GM12878 (cell line): ENCODE measurements around the gene AGPAT4. TPM values are rescaled to one million over a fixed set of nuclear protein-coding genes. Genes with fewer than 3 reads are reported as not detected.

Experiments
- ATAC-seq: fragments of 200-7000 bp; cut with Tn5 transposase; 3 replicates; pipeline ENCODE4 v1.9.1; 2020; ENCODE audit warnings: mild to moderate bottlenecking, moderate library complexity
- BruUV-seq: library from RNA; stranded (reverse); fragments of 400-500 nt; replicated peaks from 2 replicates; lab custom pipeline; 2021; lab: Mats Ljungman, UMichigan
- CTCF ChIA-PET: fragments of 300-600 bp; sonication (Branson Sonifier 250); formaldehyde crosslinking; extraction: SDS; loops from one replicate; lab custom pipeline; 2021; ENCODE audit warnings: inconsistent platforms; lab: Yijun Ruan, JAX
- POLR2A ChIA-PET: fragments of 350-600 bp; formaldehyde crosslinking; extraction: SDS; loops from one replicate; lab custom pipeline; 2021; ENCODE audit warnings: inconsistent platforms; lab: Charles Lee
- RAD21 ChIA-PET: fragments of 300-600 bp; sonication (Branson Sonifier 250); formaldehyde crosslinking; loops from one replicate; lab custom pipeline; 2023; ENCODE audit warnings: antibody characterized with exemption; ENCODE audit not compliant: unreplicated experiment; lab: Charles Lee
- SMC1A ChIA-PET: fragments of 300-600 bp; sonication (Branson Sonifier 250); formaldehyde crosslinking; loops from one replicate; lab custom pipeline; 2023; ENCODE audit not compliant: unreplicated experiment, uncharacterized antibody; lab: Charles Lee
- DNase-seq: peaks from one replicate; pipeline ENCODE4 v3.0.0-alpha.2; 2011; ENCODE audit warnings: low read depth, low spot score
- FAIRE-seq: peaks from 3 replicates; lab custom pipeline; 2011; peaks lifted over from hg19 to GRCh38; lab: Jason Lieb, UNC
- H2AFZ ChIP-seq: 2 replicates; pipeline ENCODE4 v1.6.0; 2011; ENCODE audit warnings: low read depth, low read length, control low read depth; ENCODE audit not compliant: control insufficient read depth
- H3K27ac ChIP-seq: 2 replicates; pipeline ENCODE4 v1.5.1; 2011; ENCODE audit warnings: control low read depth; ENCODE audit not compliant: control insufficient read depth, insufficient read depth
- H3K27me3 ChIP-seq, 2 experiments: replicated peaks in 1 of 2; 2 replicates each; pipeline versions ENCODE4 v1.6.0 to v1.6.1; 2011; ENCODE audit warnings: low read length in 1 of 2; ENCODE audit not compliant: control insufficient read depth in 2 of 2, insufficient read depth in 2 of 2
- H3K36me3 ChIP-seq, 2 experiments: 2 replicates each; pipeline ENCODE4 v1.5.1; 2011; ENCODE audit warnings: low read length in 1 of 2; ENCODE audit not compliant: control insufficient read depth in 2 of 2, insufficient read depth in 2 of 2
- H3K4me1 ChIP-seq: 2 replicates; pipeline ENCODE4 v1.6.1; 2011; ENCODE audit warnings: mild to moderate bottlenecking, low read length, moderate library complexity, mixed read lengths; ENCODE audit not compliant: control insufficient read depth, insufficient read depth
- H3K4me2 ChIP-seq: 2 replicates; pipeline ENCODE4 v1.6.0; 2011; ENCODE audit warnings: control low read depth; ENCODE audit not compliant: control insufficient read depth, insufficient read depth
- H3K4me3 ChIP-seq: fragments of 200-600 bp; sonication (generic); 2 replicates; pipeline ENCODE4 v1.5.1; 2016
- H3K79me2 ChIP-seq: 2 replicates; pipeline ENCODE4 v1.6.0; 2011; ENCODE audit warnings: low read length; ENCODE audit not compliant: control insufficient read depth, insufficient read depth
- H3K9ac ChIP-seq: 2 replicates; pipeline ENCODE4 v1.8.0; 2011; ENCODE audit warnings: low read length, control low read depth, mixed read lengths; ENCODE audit not compliant: control insufficient read depth, insufficient read depth
- H3K9me3 ChIP-seq: replicated peaks from 3 replicates; pipeline ENCODE4 v1.5.1; 2011; ENCODE audit warnings: mild to moderate bottlenecking, low read length; ENCODE audit not compliant: control insufficient read depth, insufficient read depth
- H4K20me1 ChIP-seq: 2 replicates; pipeline ENCODE4 v1.6.0; 2011; ENCODE audit not compliant: control insufficient read depth, insufficient read depth
- ASH2L ChIP-seq: fragments of 300-600, 200-600 bp; sonication (generic); IDR thresholded peaks from 2 replicates; pipeline ENCODE4 v1.6.1; 2017; ENCODE audit warnings: low read depth, mild to moderate bottlenecking, borderline replicate concordance
- CBX3 ChIP-seq: fragments of 200-600 bp; sonication (generic); IDR thresholded peaks from 2 replicates; pipeline ENCODE4 v1.6.1; 2016; ENCODE audit warnings: low read depth, borderline replicate concordance
- CHD4 ChIP-seq: fragments of 200-600 bp; sonication (generic); IDR thresholded peaks from 2 replicates; pipeline ENCODE4 v1.6.1; 2016; ENCODE audit warnings: mild to moderate bottlenecking
- IRF5 ChIP-seq: fragments of 450-650 bp; IDR thresholded peaks from 2 replicates; pipeline ENCODE4 v1.6.1; 2017; ENCODE audit warnings: borderline replicate concordance
- MYC ChIP-seq: IDR thresholded peaks from 2 replicates; pipeline ENCODE4 v1.6.1; 2011; ENCODE audit warnings: mild to moderate bottlenecking, low read length, moderate library complexity, inconsistent platforms; ENCODE audit not compliant: insufficient read depth, insufficient replicate concordance, insufficient read length, severe bottlenecking
- SMAD1 ChIP-seq: fragments of 450-650 bp; IDR thresholded peaks from 2 replicates; pipeline ENCODE4 v1.6.1; 2018; ENCODE audit warnings: mild to moderate bottlenecking, low read depth; ENCODE audit not compliant: partially characterized antibody
- SREBF2 ChIP-seq: IDR thresholded peaks from 2 replicates; pipeline ENCODE4 v1.6.1; 2012; ENCODE audit warnings: mild to moderate bottlenecking, low read length
- STAT3 ChIP-seq: IDR thresholded peaks from 2 replicates; pipeline ENCODE4 v1.6.1; 2011; ENCODE audit warnings: low read depth, low read length, improper control_type of control experiment
- USF1 ChIP-seq: IDR thresholded peaks from 2 replicates; pipeline ENCODE4 v1.6.1; 2011; ENCODE audit warnings: borderline replicate concordance, low read depth, mild to moderate bottlenecking, moderate library complexity, mixed read lengths, low read length; ENCODE audit not compliant: insufficient read depth; ENCODE audit errors: extremely low read length
- YY1 ChIP-seq: IDR thresholded peaks from 2 replicates; pipeline ENCODE4 v1.6.1; 2011; ENCODE audit warnings: low read depth, mild to moderate bottlenecking, low read length
- WGBS: methylation state at CpG from one replicate; pipeline ENCODE4 v1.1.6; 2016; ENCODE audit warnings: low lambda C conversion rate; ENCODE audit not compliant: insufficient replicate concordance, insufficient coverage; ENCODE audit errors: missing lambda C conversion rate; 5-methylcytosine and 5-hydroxymethylcytosine counted together
- in situ Hi-C: fragments of 300-500 bp; cut with MboI; formaldehyde crosslinking; loops from 9 replicates; pipeline ENCODE4 v1.14.3; 2018; ENCODE audit warnings: mixed read lengths
- intact Hi-C: fragments of 100-400 bp; cut with micrococcal nuclease; formaldehyde crosslinking; loops from one replicate; pipeline ENCODE4 v1.14.2; 2022; ENCODE audit not compliant: unreplicated experiment
- polyA plus RNA-seq, 11 experiments: library from polyadenylated mRNA; depleted of rRNA in 4 of 11; unstranded in 6 of 11; stranded (reverse) in 5 of 11; fragments of >200 nt; fragmentation: Nextera tagmentation in 4 of 11; fragmentation: Illumina TruSeq in 1 of 11; extraction: Ambion mirVana in 4 of 11; extraction: Trizol in 1 of 11; gene quantifications; 1 replicate in 1 of 11; 2 replicates in 10 of 11; pipeline versions ENCODE4 v1.2.1 to v1.2.3, GENCODE V29; 2011 to 2016; ENCODE audit warnings: inconsistent platforms in 2 of 11, missing spikeins in 2 of 11, low read depth in 1 of 11
- total RNA-seq, 4 experiments: library from RNA; depleted of rRNA in 3 of 4; stranded (reverse); fragments of >200 nt in 3 of 4; fragmentation: Illumina TruSeq in 1 of 4; extraction: Trizol in 1 of 4; gene quantifications; 2 replicates each; pipeline versions ENCODE4 v1.2.1 to v1.2.3, GENCODE V29; 2013 to 2021

The AGPAT4 gene
- total and polyA plus RNA-seq, 10 of the 15 experiments (the other 5 are each of a cell fraction or from before 2014, with no cell fraction given) = 0.34 to 2.2 (median 1.3) TPM

- TF ChIP-seq MYC = no peak
- no peak for TF ChIP-seq CBX3
- TF ChIP-seq USF1 = no peak
- intact Hi-C loops (no loop called here), in situ Hi-C loops (no loop called here)
These were observed 74.0 kb downstream of the AGPAT4 start for GRCh38 chr6:161199850-161200249.

GRCh38 chr6:161198783-161199460 lies 74.9 kb downstream of the AGPAT4 start:
- Histone ChIP-seq H3K4me2 (no peak overlapping the region), H4K20me1 (no peaks in the 10 kb centered on the region), H3K36me3 (no peaks in the 10 kb centered on the region), H2AFZ (no peak overlapping the region), H3K9me3 (no peaks in the 10 kb centered on the region), H3K4me3 (no peak overlapping the region), H3K27me3 (no peaks in the 10 kb centered on the region), H3K79me2 (no peaks in the 10 kb centered on the region), H3K9ac (no peak overlapping the region), H3K27ac (no peak overlapping the region), H3K4me1 (no peaks in the 10 kb centered on the region)
- 70% methylated on average over 9 of the region's 9 CpGs for WGBS
- no peak for ATAC-seq
- DNase-seq = no peak
- ChIA-PET POLR2A (no interaction called here), CTCF (no interaction called here), RAD21 (no interaction called here), SMC1A (interaction anchor here (1.2 kb wide), 1 partner anchor 44 kb away, joined by 3 read pairs; no protein-coding TSS in a partner anchor)
- no peak for TF ChIP-seq IRF5
- no peak for TF ChIP-seq SMAD1
- TF ChIP-seq YY1 = no peak
- TF ChIP-seq STAT3 = no peak
- no peak for TF ChIP-seq SREBF2
- TF ChIP-seq CHD4 = no peak
- TF ChIP-seq ASH2L = no peak
- FAIRE-seq = no peak
- BruUV-seq = no TSS peak
- intact Hi-C loops (no loop called here), in situ Hi-C loops (no loop called here)

More at GRCh38 chr6:161199850-161200249, 74.0 kb downstream of the AGPAT4 start:
- no peaks in the 10 kb centered on the region for H3K4me1 ChIP-seq
- no TSS peak for BruUV-seq
- SMC1A ChIA-PET = no interaction called here
- CTCF ChIA-PET = no interaction called here
- RAD21 ChIA-PET = no interaction called here
- H3K9ac ChIP-seq = no peak overlapping the region
- H4K20me1 ChIP-seq = no peaks in the 10 kb centered on the region
- H3K4me3 ChIP-seq = no peak overlapping the region
- H3K4me2 ChIP-seq = no peak overlapping the region
- H3K79me2 ChIP-seq = no peaks in the 10 kb centered on the region
- no peaks in the 10 kb centered on the region for H3K36me3 ChIP-seq
- H2AFZ ChIP-seq = no peak overlapping the region
- FAIRE-seq (no peak), DNase-seq (no peak), ATAC-seq (no peak)
- no peaks in the 10 kb centered on the region for H3K27me3 ChIP-seq
- POLR2A ChIA-PET = no interaction called here
- no peaks in the 10 kb centered on the region for H3K9me3 ChIP-seq
- H3K27ac ChIP-seq = no peak overlapping the region
- 59% methylated on average over 4 of the region's 4 CpGs for WGBS
